ENCODE measurements around the gene TFAP2A. TPM values are rescaled to one million over a fixed set of nuclear protein-coding genes. Genes with fewer than 3 reads are reported as not detected.

Gene TFAP2A
- polyA plus RNA-seq, 3 donors, result not detected

DNA sequence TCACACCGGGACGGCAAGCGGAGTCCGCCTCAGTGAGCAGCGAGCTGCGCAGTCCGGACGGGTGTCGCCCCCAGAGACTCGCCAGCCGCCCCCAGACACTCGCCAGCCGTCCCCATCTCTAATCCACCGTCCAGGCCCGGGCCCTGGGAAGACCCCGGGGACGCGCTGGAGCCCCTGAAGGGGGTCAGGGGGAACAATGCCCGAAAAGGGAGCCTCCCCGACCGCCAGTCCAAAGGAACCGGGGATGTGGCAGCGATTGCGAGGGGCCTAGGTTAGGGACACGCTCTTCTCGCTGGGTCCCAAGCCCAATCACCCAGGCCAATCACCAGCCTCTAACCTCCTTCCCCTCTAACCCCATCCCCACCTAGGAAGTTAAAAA lies 33.1 kb downstream of the TFAP2A start:
- Mint-ChIP-seq H3K27me3 (ENCODE audit: low read depth in 3 of 3) (peaks cover 75 to 87% (median 82%) of the 10 kb centered on the region in 3 donors), H3K36me3 (peaks cover 0 to 6% of the 10 kb centered on the region in 2 donors), H3K4me1 (peaks cover 14% of the 10 kb centered on the region), H3K4me3 (peak overlapping the region in 1 of 2 donors; percentile 70), H3K9me3 (peaks cover 2 to 53% (median 33%) of the 10 kb centered on the region in 7 donors), H3K27ac (peak overlapping the region in 1 of 7 donors; percentile 35)
- H3K4me3 ChIP-seq (replicated peaks in 1 of 3; ENCODE audit: low read depth in 2 of 3, low read length in 3 of 3), result no peak overlapping the region
- H4K20me1 ChIP-seq (ENCODE audit: insufficient read depth, low read length), result no peaks in the 10 kb centered on the region
- no peaks in the 10 kb centered on the region for H3K36me3 ChIP-seq (replicated peaks in 1 of 2; ENCODE audit: control insufficient read depth in 1 of 2, insufficient read depth in 2 of 2, low read length in 2 of 2)
- H3K9me3 ChIP-seq (replicated peaks in 1 of 2; ENCODE audit: control insufficient read depth in 1 of 2, insufficient read depth in 1 of 2, low read length in 2 of 2), result peaks cover 5 to 56% of the 10 kb centered on the region in 2 donors
- H2AFZ ChIP-seq (ENCODE audit: insufficient read depth, low read depth, low read length, poor library complexity, severe bottlenecking), result no peak overlapping the region
- no peak for DNase-seq
- H3K79me2 ChIP-seq (ENCODE audit: insufficient read depth, low read length), result no peaks in the 10 kb centered on the region
- H3K9ac ChIP-seq (ENCODE audit: insufficient read depth, low read length, poor library complexity, severe bottlenecking), result no peak overlapping the region
- H3K4me2 ChIP-seq (replicated peaks; ENCODE audit: extremely low read depth, low read length, poor library complexity, severe bottlenecking), result no peak overlapping the region
- H3K27ac ChIP-seq (ENCODE audit: low read depth in 1 of 2, low read length in 2 of 2), result no peak overlapping the region
- H3K27me3 ChIP-seq (ENCODE audit: control insufficient read depth in 2 of 2, insufficient read depth in 2 of 2, low read length in 2 of 2), result peaks cover 70 to 90% of the 10 kb centered on the region in 2 donors
- H3K4me1 ChIP-seq (ENCODE audit: control insufficient read depth in 1 of 2, insufficient read depth in 2 of 2, low read length in 2 of 2), result no peaks in the 10 kb centered on the region
- WGBS (ENCODE audit: insufficient coverage), result 5% methylated on average over 17 of the region's 26 CpGs
- intact Hi-C loops (cut with micrococcal nuclease), result no loop called here
- TF ChIP-seq CTCF (IDR thresholded peaks at IDR 0.05), result no peak

- no peak overlapping the region for H3K4me2 ChIP-seq (replicated peaks; ENCODE audit: extremely low read depth, low read length, poor library complexity, severe bottlenecking)
- Mint-ChIP-seq H3K36me3 (peaks cover 0 to 6% of the 10 kb centered on the region in 2 donors), H3K9me3 (peaks cover 2 to 49% (median 31%) of the 10 kb centered on the region in 7 donors), H3K27me3 (ENCODE audit: low read depth in 3 of 3) (peaks cover 70 to 83% (median 77%) of the 10 kb centered on the region in 3 donors), H3K4me1 (peaks cover 14% of the 10 kb centered on the region), H3K4me3 (peak overlapping the region in 1 of 2 donors; percentile 70), H3K27ac (no peak overlapping the region)
- no peaks in the 10 kb centered on the region for H4K20me1 ChIP-seq (ENCODE audit: insufficient read depth, low read length)
- peaks cover 5 to 50% of the 10 kb centered on the region in 2 donors for H3K9me3 ChIP-seq (replicated peaks in 1 of 2; ENCODE audit: control insufficient read depth in 1 of 2, insufficient read depth in 1 of 2, low read length in 2 of 2)
- no peak overlapping the region for H3K4me3 ChIP-seq (replicated peaks in 1 of 3; ENCODE audit: low read depth in 2 of 3, low read length in 3 of 3)
- H3K27me3 ChIP-seq (ENCODE audit: control insufficient read depth in 2 of 2, insufficient read depth in 2 of 2, low read length in 2 of 2), result peaks cover 64 to 85% of the 10 kb centered on the region in 2 donors
- no peak overlapping the region for H2AFZ ChIP-seq (ENCODE audit: insufficient read depth, low read depth, low read length, poor library complexity, severe bottlenecking)
- no peak overlapping the region for H3K27ac ChIP-seq (ENCODE audit: low read depth in 1 of 2, low read length in 2 of 2)
- intact Hi-C loops (cut with micrococcal nuclease), result no loop called here
- DNase-seq, result no peak
- no peak overlapping the region for H3K9ac ChIP-seq (ENCODE audit: insufficient read depth, low read length, poor library complexity, severe bottlenecking)
- 3% methylated on average over 32 of the region's 34 CpGs for WGBS (ENCODE audit: insufficient coverage)
- no peaks in the 10 kb centered on the region for H3K4me1 ChIP-seq (ENCODE audit: control insufficient read depth in 1 of 2, insufficient read depth in 2 of 2, low read length in 2 of 2)
- H3K79me2 ChIP-seq (ENCODE audit: insufficient read depth, low read length), result no peaks in the 10 kb centered on the region
- no peaks in the 10 kb centered on the region for H3K36me3 ChIP-seq (replicated peaks in 1 of 2; ENCODE audit: control insufficient read depth in 1 of 2, insufficient read depth in 2 of 2, low read length in 2 of 2)
- TF ChIP-seq CTCF (IDR thresholded peaks at IDR 0.05), result no peak
These were observed 33.6 kb downstream of the TFAP2A start for GRCh38 chr6:10381133-10381829.
